Trophoblast cell (in vitro differentiated cells and primary cell): ENCODE measurements around the gene OGT.

Experiments
- DNase-seq, 2 donors: peaks; one replicate each; pipeline ENCODE4 v3.0.0-alpha.2; 2016
- H2AFZ ChIP-seq: 2 replicates; pipeline ENCODE4 v1.6.1; 2013; ENCODE audit warnings: low read length, moderate library complexity, mild to moderate bottlenecking; ENCODE audit not compliant: insufficient read depth, poor library complexity
- H2AK5ac ChIP-seq: 2 replicates; pipeline ENCODE4 v1.6.1; 2013; ENCODE audit warnings: mild to moderate bottlenecking, low read length
- H2BK120ac ChIP-seq: 2 replicates; pipeline ENCODE4 v1.6.1; 2013; ENCODE audit warnings: low read length, mild to moderate bottlenecking, moderate library complexity; ENCODE audit not compliant: insufficient read depth, poor library complexity
- H2BK12ac ChIP-seq: 2 replicates; pipeline ENCODE4 v1.6.1; 2013; ENCODE audit warnings: mild to moderate bottlenecking, low read length, moderate library complexity
- H2BK5ac ChIP-seq: 2 replicates; pipeline ENCODE4 v1.6.1; 2013; ENCODE audit warnings: low read length, low read depth, moderate library complexity, mild to moderate bottlenecking; ENCODE audit not compliant: poor library complexity
- H3K14ac ChIP-seq: 2 replicates; pipeline ENCODE4 v1.6.1; 2013; ENCODE audit warnings: mild to moderate bottlenecking, low read length
- H3K18ac ChIP-seq: 2 replicates; pipeline ENCODE4 v1.6.1; 2013; ENCODE audit warnings: mild to moderate bottlenecking, low read length
- H3K23ac ChIP-seq: 2 replicates; pipeline ENCODE4 v1.6.1; 2013; ENCODE audit warnings: low read length
- H3K27ac ChIP-seq: 2 replicates; pipeline ENCODE4 v1.5.1; 2013; ENCODE audit warnings: low read depth, mild to moderate bottlenecking, inconsistent platforms, low read length, moderate library complexity
- H3K27me3 ChIP-seq: 2 replicates; pipeline ENCODE4 v1.6.1; 2013; ENCODE audit warnings: inconsistent platforms, mild to moderate bottlenecking, low read length, moderate library complexity; ENCODE audit not compliant: insufficient read depth
- H3K36me3 ChIP-seq, 2 experiments: 1 replicate in 1 of 2; 2 replicates in 1 of 2; pipeline ENCODE4 v1.6.1; 2013; ENCODE audit warnings: low read length in 2 of 2, mild to moderate bottlenecking in 2 of 2, moderate library complexity in 1 of 2; ENCODE audit not compliant: insufficient read depth in 2 of 2, control insufficient read depth in 1 of 2
- H3K4ac ChIP-seq: 2 replicates; pipeline ENCODE4 v1.6.1; 2013; ENCODE audit warnings: low read depth, mild to moderate bottlenecking, low read length, moderate library complexity
- H3K4me1 ChIP-seq, 2 experiments: 1 replicate in 1 of 2; 2 replicates in 1 of 2; pipeline ENCODE4 v1.6.1; 2013; ENCODE audit warnings: low read length in 2 of 2, mild to moderate bottlenecking in 2 of 2, moderate library complexity in 1 of 2; ENCODE audit not compliant: insufficient read depth in 2 of 2, control insufficient read depth in 1 of 2
- H3K4me2 ChIP-seq: 2 replicates; pipeline ENCODE4 v1.6.1; 2013; ENCODE audit warnings: inconsistent platforms, mild to moderate bottlenecking, low read length, moderate library complexity
- H3K4me3 ChIP-seq: 2 replicates; pipeline ENCODE4 v1.5.1; 2013; ENCODE audit warnings: mild to moderate bottlenecking, low read depth, low read length, inconsistent platforms
- H3K79me1 ChIP-seq: one replicate; pipeline ENCODE4 v1.6.1; 2013; ENCODE audit warnings: low read length
- H3K79me2 ChIP-seq: 2 replicates; pipeline ENCODE4 v1.6.1; 2013; ENCODE audit warnings: low read length, mild to moderate bottlenecking; ENCODE audit not compliant: control insufficient read depth, insufficient read depth, poor library complexity
- H3K9ac ChIP-seq: 2 replicates; pipeline ENCODE4 v1.6.1; 2013; ENCODE audit warnings: mild to moderate bottlenecking, low read length
- H3K9me3 ChIP-seq: 2 replicates; pipeline ENCODE4 v1.6.1; 2013; ENCODE audit warnings: low read depth, mild to moderate bottlenecking, control low read depth, inconsistent platforms, low read length; ENCODE audit not compliant: insufficient read depth
- H4K12ac ChIP-seq: 2 replicates; pipeline ENCODE4 v1.6.1; 2013; ENCODE audit warnings: low read depth, mild to moderate bottlenecking, low read length, moderate library complexity
- H4K8ac ChIP-seq: 2 replicates; pipeline ENCODE4 v1.6.1; 2013; ENCODE audit warnings: low read depth, mild to moderate bottlenecking, low read length, moderate library complexity
- H4K91ac ChIP-seq: one replicate; pipeline ENCODE4 v1.6.1; 2013; ENCODE audit warnings: low read depth, mild to moderate bottlenecking, low read length, moderate library complexity
- WGBS: extraction: QIAGEN DNeasy Blood & Tissue Kit; methylation state at CpG from one replicate; pipeline ENCODE4 v1.1.7; 2013; ENCODE audit warnings: missing lambda C conversion rate; ENCODE audit not compliant: insufficient read length, insufficient coverage; ENCODE audit errors: extremely low coverage; 5-methylcytosine and 5-hydroxymethylcytosine counted together

The OGT gene

GRCh38 chrX:71547339-71547738, 14.4 kb downstream of the OGT start:
- Histone ChIP-seq H4K91ac (no peak overlapping the region), H3K79me1 (no peaks in the 10 kb centered on the region), H3K9me3 (no peaks in the 10 kb centered on the region), H2BK120ac (no peak overlapping the region), H3K4me2 (no peak overlapping the region), H3K14ac (no peak overlapping the region), H3K4ac (no peak overlapping the region), H3K79me2 (no peaks in the 10 kb centered on the region), H3K4me1 (peaks cover 0 to 3% of the 10 kb centered on the region in 2 experiments), H3K27me3 (no peaks in the 10 kb centered on the region), H3K4me3 (peak overlapping the region; percentile 48), H3K18ac (no peak overlapping the region), H4K8ac (no peak overlapping the region), H3K27ac (no peak overlapping the region), H2AFZ (no peak overlapping the region), H3K9ac (no peak overlapping the region), H3K23ac (no peak overlapping the region), H2BK12ac (no peak overlapping the region), H2BK5ac (no peak overlapping the region), H2AK5ac (no peak overlapping the region), H4K12ac (peak overlapping the region; percentile 62), H3K36me3 (peaks cover 19 to 25% of the 10 kb centered on the region in 2 experiments)
- no CpG with 5 or more reads among the region's 7 CpGs for WGBS
- no peak for DNase-seq

- no CpG with 5 or more reads among the region's 1 CpG for WGBS
- Histone ChIP-seq H3K36me3 (peaks cover 20 to 22% of the 10 kb centered on the region in 2 experiments), H2AK5ac (no peak overlapping the region), H4K91ac (no peak overlapping the region), H3K4ac (no peak overlapping the region), H3K14ac (no peak overlapping the region), H3K4me1 (peaks cover 0 to 3% of the 10 kb centered on the region in 2 experiments), H2AFZ (no peak overlapping the region), H3K18ac (no peak overlapping the region), H3K27me3 (no peaks in the 10 kb centered on the region), H3K27ac (no peak overlapping the region), H2BK5ac (no peak overlapping the region), H3K79me2 (no peaks in the 10 kb centered on the region), H3K9ac (no peak overlapping the region), H4K12ac (no peak overlapping the region), H4K8ac (no peak overlapping the region), H2BK120ac (no peak overlapping the region), H3K4me3 (no peak overlapping the region), H3K4me2 (no peak overlapping the region), H3K79me1 (no peaks in the 10 kb centered on the region), H3K9me3 (no peaks in the 10 kb centered on the region), H3K23ac (no peak overlapping the region), H2BK12ac (no peak overlapping the region)
- no peak for DNase-seq
Measured at GRCh38 chrX:71549986-71550385, 17.1 kb downstream of the OGT start.

GRCh38 chrX:71550578-71550977, 17.7 kb downstream of the OGT start:
- no peak for DNase-seq
- H2BK12ac ChIP-seq: no peak overlapping the region
- WGBS: no CpG with 5 or more reads among the region's 3 CpGs
- H2BK120ac ChIP-seq: no peak overlapping the region
- no peak overlapping the region for H3K4me3 ChIP-seq
- no peak overlapping the region for H3K23ac ChIP-seq
- H3K14ac ChIP-seq: no peak overlapping the region
- no peak overlapping the region for H4K8ac ChIP-seq
- H3K18ac ChIP-seq: no peak overlapping the region
- no peaks in the 10 kb centered on the region for H3K79me2 ChIP-seq
- no peak overlapping the region for H3K27ac ChIP-seq
- no peak overlapping the region for H4K12ac ChIP-seq
- no peak overlapping the region for H2AFZ ChIP-seq
- H3K79me1 ChIP-seq: no peaks in the 10 kb centered on the region
- H3K9ac ChIP-seq: no peak overlapping the region
- H3K4ac ChIP-seq: no peak overlapping the region
- peaks cover 0 to 3% of the 10 kb centered on the region in 2 experiments for H3K4me1 ChIP-seq
- H3K9me3 ChIP-seq: no peaks in the 10 kb centered on the region
- no peaks in the 10 kb centered on the region for H3K27me3 ChIP-seq
- H3K4me2 ChIP-seq: no peak overlapping the region
- no peak overlapping the region for H2AK5ac ChIP-seq
- H2BK5ac ChIP-seq: no peak overlapping the region
- H4K91ac ChIP-seq: no peak overlapping the region
- peaks cover 23 to 26% of the 10 kb centered on the region in 2 experiments for H3K36me3 ChIP-seq

GRCh38 chrX:71556036-71556435, 23.1 kb downstream of the OGT start:
- Histone ChIP-seq H3K4me2 (no peak overlapping the region), H2BK120ac (no peak overlapping the region), H4K91ac (no peak overlapping the region), H3K36me3 (peaks cover 22 to 26% of the 10 kb centered on the region in 2 experiments), H3K27ac (no peak overlapping the region), H3K9me3 (no peaks in the 10 kb centered on the region), H3K18ac (no peak overlapping the region), H2BK12ac (no peak overlapping the region), H2BK5ac (no peak overlapping the region), H2AFZ (no peak overlapping the region), H3K14ac (no peak overlapping the region), H3K23ac (no peak overlapping the region), H3K79me1 (no peaks in the 10 kb centered on the region), H3K4ac (no peak overlapping the region), H3K79me2 (no peaks in the 10 kb centered on the region), H3K9ac (no peak overlapping the region), H3K27me3 (no peaks in the 10 kb centered on the region), H4K8ac (no peak overlapping the region), H2AK5ac (no peak overlapping the region), H3K4me1 (no peaks in the 10 kb centered on the region), H3K4me3 (no peak overlapping the region), H4K12ac (no peak overlapping the region)
- DNase-seq: no peak
- no CpG with 5 or more reads among the region's 3 CpGs for WGBS
